Activated naive CD8-positive, alpha-beta T cell (primary cell): ENCODE data around the gene TMEM38A.
"Not testable (repeated sequence)": the region's sequence is repeated elsewhere in the genome, so short reads cannot be mapped to it uniquely, and the experiment has no call there.

ENCODE experiments used
- H3K27ac Mint-ChIP-seq: one replicate; pipeline ENCODE4 v1.8.0; 2021; ENCODE audit warnings: mixed read lengths
- H3K27me3 Mint-ChIP-seq: one replicate; pipeline ENCODE4 v1.8.0; 2021; ENCODE audit warnings: mixed read lengths
- H3K36me3 Mint-ChIP-seq: one replicate; pipeline ENCODE4 v1.8.0; 2021; ENCODE audit warnings: mixed read lengths
- H3K4me1 Mint-ChIP-seq: one replicate; pipeline ENCODE4 v1.8.0; 2021; ENCODE audit warnings: low read depth, mixed read lengths
- H3K4me3 Mint-ChIP-seq: one replicate; pipeline ENCODE4 v1.8.0; 2021; ENCODE audit warnings: mild to moderate bottlenecking, mixed read lengths
- H3K9me3 Mint-ChIP-seq: one replicate; pipeline ENCODE4 v1.8.0; 2021; ENCODE audit warnings: low read depth, mixed read lengths

TMEM38A gene

DNA sequence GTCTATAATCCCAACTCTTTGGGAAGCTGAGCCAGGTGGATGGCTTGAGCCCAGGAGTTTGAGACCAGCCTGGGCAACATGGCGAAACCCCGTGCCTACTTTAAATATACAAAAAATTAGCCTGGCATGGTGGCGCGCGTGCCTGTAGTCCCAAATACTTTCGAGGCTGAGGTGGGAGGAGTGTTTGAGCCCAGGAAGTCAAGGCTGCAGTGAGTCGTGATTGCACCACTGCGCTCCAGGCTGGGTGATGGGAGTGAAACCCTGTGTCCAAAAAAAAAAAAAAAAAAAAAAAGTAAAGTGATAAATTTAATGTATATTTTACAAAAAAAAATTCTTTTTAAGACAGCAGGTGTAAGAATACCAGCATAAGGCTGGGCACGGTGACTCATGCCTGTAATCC, 17.6 kb downstream of the TMEM38A start:
- H3K27ac Mint-ChIP-seq, result no peak overlapping the region
- H3K36me3 Mint-ChIP-seq, result peaks cover 9% of the 10 kb centered on the region
- no peak overlapping the region for H3K4me3 Mint-ChIP-seq
- H3K27me3 Mint-ChIP-seq, result peaks cover 1% of the 10 kb centered on the region
- no peaks in the 10 kb centered on the region for H3K4me1 Mint-ChIP-seq
- H3K9me3 Mint-ChIP-seq, result no peaks in the 10 kb centered on the region

GRCh38 chr19:16679811-16680210, 18.9 kb downstream of the TMEM38A start:
- Mint-ChIP-seq H3K36me3 (peaks cover 9% of the 10 kb centered on the region), H3K27ac (no peak overlapping the region), H3K4me3 (no peak overlapping the region), H3K4me1 (no peaks in the 10 kb centered on the region), H3K9me3 (no peaks in the 10 kb centered on the region), H3K27me3 (peaks cover 1% of the 10 kb centered on the region)

DNA sequence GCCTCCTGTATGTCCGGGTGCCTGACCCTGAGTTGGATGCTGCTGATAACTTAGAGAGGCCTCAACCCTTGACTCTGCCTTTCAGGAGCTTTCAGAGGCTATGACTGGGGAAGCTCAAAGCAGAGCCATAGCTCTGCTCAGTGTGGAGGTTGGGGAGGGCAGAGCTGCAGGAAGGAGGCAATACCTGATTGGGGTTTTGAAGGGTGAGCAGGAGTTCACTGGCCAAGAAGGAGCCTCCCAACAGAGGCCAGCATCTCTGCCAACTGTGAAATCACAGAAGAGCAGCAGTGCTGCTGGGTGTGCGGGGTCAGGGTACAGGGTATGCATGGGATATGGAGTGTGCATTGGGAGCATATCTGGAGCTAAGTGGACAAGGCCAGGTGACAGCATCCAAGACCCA, 21.6 kb downstream of the TMEM38A start:
- H3K27ac Mint-ChIP-seq, result no peak overlapping the region
- H3K4me1 Mint-ChIP-seq, result no peaks in the 10 kb centered on the region
- H3K9me3 Mint-ChIP-seq, result no peaks in the 10 kb centered on the region
- no peak overlapping the region for H3K4me3 Mint-ChIP-seq
- peaks cover 1% of the 10 kb centered on the region for H3K27me3 Mint-ChIP-seq
- peaks cover 9% of the 10 kb centered on the region for H3K36me3 Mint-ChIP-seq

GRCh38 chr19:16684216-16684615, 23.3 kb downstream of the TMEM38A start:
- H3K4me3 Mint-ChIP-seq, result no peak overlapping the region
- peaks cover 9% of the 10 kb centered on the region for H3K36me3 Mint-ChIP-seq
- no peaks in the 10 kb centered on the region for H3K9me3 Mint-ChIP-seq
- H3K4me1 Mint-ChIP-seq, result no peaks in the 10 kb centered on the region
- H3K27ac Mint-ChIP-seq, result no peak overlapping the region
- H3K27me3 Mint-ChIP-seq, result no peaks in the 10 kb centered on the region

DNA sequence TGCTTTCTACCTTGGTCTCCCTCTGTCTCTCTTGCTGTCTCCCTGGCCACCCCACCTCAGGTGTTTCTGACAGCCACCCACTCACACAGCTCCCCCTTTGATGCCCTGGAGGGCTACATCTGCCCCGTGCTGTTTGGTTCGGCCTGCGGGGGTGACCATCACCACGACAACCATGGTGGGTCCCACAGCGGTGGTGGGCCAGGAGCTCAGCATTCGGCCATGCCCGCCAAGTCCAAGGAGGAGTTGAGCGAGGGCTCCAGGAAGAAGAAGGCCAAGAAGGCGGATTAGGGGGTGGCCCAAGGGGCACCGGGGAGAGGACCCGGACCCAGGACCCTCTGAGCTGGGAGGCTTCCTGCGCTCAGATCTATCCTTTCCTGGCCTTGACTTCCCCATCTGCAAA, 27.1 kb downstream of the TMEM38A start:
- H3K27me3 Mint-ChIP-seq, result no peaks in the 10 kb centered on the region
- no peak overlapping the region for H3K27ac Mint-ChIP-seq
- no peaks in the 10 kb centered on the region for H3K4me1 Mint-ChIP-seq
- no peak overlapping the region for H3K4me3 Mint-ChIP-seq
- peaks cover 5% of the 10 kb centered on the region for H3K9me3 Mint-ChIP-seq
- H3K36me3 Mint-ChIP-seq, result peaks cover 3% of the 10 kb centered on the region

DNA sequence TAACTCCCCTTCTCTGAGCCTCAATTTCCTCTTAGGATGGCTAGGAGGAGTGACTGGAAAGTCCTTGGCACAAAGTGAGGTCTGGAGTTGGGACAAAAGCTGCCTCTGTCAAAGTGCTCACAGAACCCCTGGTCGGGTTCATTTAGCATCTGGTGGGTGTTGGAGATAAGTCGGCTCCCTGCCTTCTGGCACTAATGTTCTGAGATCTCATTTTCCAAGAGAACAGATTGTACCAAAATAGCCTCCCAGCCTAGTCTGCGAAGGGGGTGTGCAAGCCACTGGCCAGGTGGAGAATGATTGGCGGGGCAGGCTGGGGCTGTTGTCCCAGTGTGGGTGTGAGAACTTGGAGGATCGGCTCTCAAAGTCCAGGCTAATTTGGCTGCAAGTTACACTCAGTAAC, 38.0 kb downstream of the TMEM38A start:
- no peak overlapping the region for H3K4me3 Mint-ChIP-seq
- H3K27ac Mint-ChIP-seq, result no peak overlapping the region
- no peaks in the 10 kb centered on the region for H3K9me3 Mint-ChIP-seq
- no peaks in the 10 kb centered on the region for H3K36me3 Mint-ChIP-seq
- no peaks in the 10 kb centered on the region for H3K4me1 Mint-ChIP-seq
- no peaks in the 10 kb centered on the region for H3K27me3 Mint-ChIP-seq

DNA sequence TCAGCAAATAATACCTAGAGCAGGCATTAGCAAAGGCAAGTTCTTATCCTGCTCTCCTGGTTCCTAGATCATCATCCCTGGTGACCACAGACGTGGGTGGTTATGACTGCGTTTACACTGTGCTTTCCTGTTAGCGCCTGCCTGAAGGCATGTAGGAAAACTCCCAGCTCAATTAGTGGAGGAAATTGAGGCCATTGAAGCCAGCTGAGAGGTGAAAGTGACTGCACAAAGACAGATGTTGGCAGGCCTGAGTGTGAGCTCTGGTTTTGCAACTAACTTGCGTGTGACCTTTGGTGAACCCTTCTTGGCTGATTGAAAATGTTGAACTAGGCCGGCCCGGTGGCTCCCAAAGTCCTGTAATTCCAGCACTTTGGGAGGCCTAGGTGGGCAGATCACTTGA, 41.2 kb downstream of the TMEM38A start:
- Mint-ChIP-seq H3K4me1 (no peaks in the 10 kb centered on the region), H3K27ac (no peak overlapping the region), H3K36me3 (no peaks in the 10 kb centered on the region), H3K4me3 (no peak overlapping the region), H3K9me3 (no peaks in the 10 kb centered on the region), H3K27me3 (no peaks in the 10 kb centered on the region)

GRCh38 chr19:16703677-16704076, 42.7 kb downstream of the TMEM38A start:
- no peak overlapping the region for H3K27ac Mint-ChIP-seq
- H3K9me3 Mint-ChIP-seq, result no peaks in the 10 kb centered on the region
- no peak overlapping the region for H3K4me3 Mint-ChIP-seq
- H3K4me1 Mint-ChIP-seq, result no peaks in the 10 kb centered on the region
- H3K27me3 Mint-ChIP-seq, result no peaks in the 10 kb centered on the region
- no peaks in the 10 kb centered on the region for H3K36me3 Mint-ChIP-seq

GRCh38 chr19:16710870-16711269, 49.9 kb downstream of the TMEM38A start:
- not testable (repeated sequence) for H3K9me3 Mint-ChIP-seq, H3K4me1 Mint-ChIP-seq, H3K27me3 Mint-ChIP-seq, H3K36me3 Mint-ChIP-seq, H3K4me3 Mint-ChIP-seq, H3K27ac Mint-ChIP-seq

- not testable (repeated sequence) for H3K9me3 Mint-ChIP-seq, H3K4me3 Mint-ChIP-seq, H3K27ac Mint-ChIP-seq, H3K36me3 Mint-ChIP-seq, H3K4me1 Mint-ChIP-seq, H3K27me3 Mint-ChIP-seq
Measured at GRCh38 chr19:16712295-16712694, 51.4 kb downstream of the TMEM38A start.

- Mint-ChIP-seq H3K36me3 (no peaks in the 10 kb centered on the region), H3K27me3 (peaks cover 3% of the 10 kb centered on the region), H3K4me3 (no peak overlapping the region), H3K4me1 (peaks cover 3% of the 10 kb centered on the region), H3K27ac (no peak overlapping the region), H3K9me3 (no peaks in the 10 kb centered on the region)
Measured at GRCh38 chr19:16714702-16715287, 53.9 kb downstream of the TMEM38A start.

DNA sequence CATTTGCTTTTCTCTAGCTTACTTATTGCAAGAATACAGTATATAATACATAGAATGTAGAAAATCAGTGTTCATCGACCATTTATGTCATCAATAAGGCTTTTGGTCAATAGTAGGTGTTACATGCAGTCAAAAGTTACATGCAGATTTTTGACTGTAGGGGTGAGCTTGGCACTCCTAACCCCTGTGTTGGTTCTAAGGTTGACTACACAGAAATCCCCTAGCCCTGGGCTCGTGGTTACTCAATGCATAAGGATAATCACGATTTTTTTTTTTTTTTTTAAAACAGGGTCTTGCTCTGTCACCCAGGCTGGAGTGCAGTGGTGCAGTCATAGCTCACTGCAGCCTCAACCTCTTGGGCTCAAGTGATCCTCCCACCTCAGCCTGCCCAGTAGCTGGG, 54.7 kb downstream of the TMEM38A start:
- Mint-ChIP-seq H3K9me3 (no peaks in the 10 kb centered on the region), H3K27ac (no peak overlapping the region), H3K27me3 (peaks cover 3% of the 10 kb centered on the region), H3K4me1 (peaks cover 3% of the 10 kb centered on the region), H3K36me3 (no peaks in the 10 kb centered on the region), H3K4me3 (no peak overlapping the region)

DNA sequence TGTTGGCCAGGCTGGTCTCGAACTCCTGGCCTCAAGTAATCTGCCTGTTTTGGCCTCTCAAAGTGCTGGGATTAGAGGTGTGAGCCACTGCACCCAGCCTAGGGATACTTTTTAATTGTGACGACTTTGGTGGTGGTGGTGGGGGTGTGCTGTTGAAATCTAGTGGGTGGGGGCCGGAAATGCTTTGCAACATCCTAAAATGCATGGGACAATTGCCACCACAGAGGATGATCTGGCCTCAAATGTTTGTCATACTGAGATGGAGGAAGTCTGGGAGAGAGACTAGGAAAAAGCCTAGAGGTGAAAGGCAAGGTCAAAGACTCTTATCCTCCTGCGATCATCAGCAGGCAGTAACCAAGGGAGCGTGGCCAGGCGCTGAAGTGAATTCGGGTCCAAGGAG, 60.1 kb downstream of the TMEM38A start:
- H3K4me3 Mint-ChIP-seq, result no peak overlapping the region
- H3K27ac Mint-ChIP-seq, result no peak overlapping the region
- no peaks in the 10 kb centered on the region for H3K36me3 Mint-ChIP-seq
- H3K4me1 Mint-ChIP-seq, result peaks cover 3% of the 10 kb centered on the region
- H3K9me3 Mint-ChIP-seq, result no peaks in the 10 kb centered on the region
- peaks cover 3% of the 10 kb centered on the region for H3K27me3 Mint-ChIP-seq

DNA sequence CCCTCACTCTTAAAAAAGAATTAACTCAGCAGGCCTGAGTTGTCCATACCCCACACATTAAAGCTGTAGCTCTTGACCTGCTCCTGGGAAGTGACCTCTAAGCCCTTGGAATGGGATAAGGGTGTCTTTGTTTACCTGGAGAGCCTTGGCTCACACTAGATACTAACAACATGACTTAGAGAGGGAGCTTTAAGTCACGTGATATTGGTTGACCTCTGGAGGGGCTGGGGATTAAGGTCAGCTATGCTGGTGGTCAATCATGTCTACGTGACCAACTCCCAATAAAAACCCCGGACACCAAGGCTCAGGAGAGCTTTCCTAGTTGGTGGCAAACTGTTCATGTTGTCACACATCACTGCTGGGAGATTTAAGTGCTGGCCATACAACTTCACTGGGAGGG, 61.7 kb downstream of the TMEM38A start:
- peaks cover 3% of the 10 kb centered on the region for H3K4me1 Mint-ChIP-seq
- peaks cover 3% of the 10 kb centered on the region for H3K27me3 Mint-ChIP-seq
- H3K9me3 Mint-ChIP-seq, result no peaks in the 10 kb centered on the region
- no peak overlapping the region for H3K4me3 Mint-ChIP-seq
- H3K27ac Mint-ChIP-seq, result no peak overlapping the region
- no peaks in the 10 kb centered on the region for H3K36me3 Mint-ChIP-seq

DNA sequence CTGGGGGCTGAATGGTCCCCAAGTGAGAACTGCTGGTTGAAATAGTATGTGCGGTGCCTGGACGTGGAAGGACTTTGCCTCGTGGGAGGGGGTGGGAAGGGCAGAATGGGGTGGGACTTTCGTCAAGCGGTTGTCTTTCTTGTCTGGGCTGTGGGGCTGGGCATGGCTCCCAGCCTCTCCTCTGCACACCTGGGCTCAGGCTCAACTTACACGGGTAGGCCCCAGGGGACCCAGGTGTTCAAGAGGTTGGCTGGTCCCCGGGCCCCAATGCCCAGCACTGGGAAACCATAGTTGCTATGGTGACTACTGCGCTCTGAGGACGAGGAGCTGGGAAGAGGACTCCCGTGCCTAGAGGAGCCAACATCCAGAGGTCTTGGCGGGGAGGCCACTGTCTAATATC, 66.0 kb downstream of the TMEM38A start:
- no peak overlapping the region for H3K27ac Mint-ChIP-seq
- no peak overlapping the region for H3K4me3 Mint-ChIP-seq
- peaks cover 3% of the 10 kb centered on the region for H3K27me3 Mint-ChIP-seq
- no peaks in the 10 kb centered on the region for H3K4me1 Mint-ChIP-seq
- H3K9me3 Mint-ChIP-seq, result no peaks in the 10 kb centered on the region
- no peaks in the 10 kb centered on the region for H3K36me3 Mint-ChIP-seq

- not testable (repeated sequence) for H3K9me3 Mint-ChIP-seq, H3K27me3 Mint-ChIP-seq, H3K4me3 Mint-ChIP-seq, H3K36me3 Mint-ChIP-seq, H3K27ac Mint-ChIP-seq, H3K4me1 Mint-ChIP-seq
Measured at GRCh38 chr19:16735650-16736266, 74.8 kb downstream of the TMEM38A start.
